Kidney tubule cell (primary cell): Measurements from ENCODE around the gene ATF6B.

Source experiments
- DNase-seq: peaks from one replicate; pipeline ENCODE4 v3.0.0-alpha.2; 2018; ENCODE audit warnings: low spot score

The ATF6B gene

DNA sequence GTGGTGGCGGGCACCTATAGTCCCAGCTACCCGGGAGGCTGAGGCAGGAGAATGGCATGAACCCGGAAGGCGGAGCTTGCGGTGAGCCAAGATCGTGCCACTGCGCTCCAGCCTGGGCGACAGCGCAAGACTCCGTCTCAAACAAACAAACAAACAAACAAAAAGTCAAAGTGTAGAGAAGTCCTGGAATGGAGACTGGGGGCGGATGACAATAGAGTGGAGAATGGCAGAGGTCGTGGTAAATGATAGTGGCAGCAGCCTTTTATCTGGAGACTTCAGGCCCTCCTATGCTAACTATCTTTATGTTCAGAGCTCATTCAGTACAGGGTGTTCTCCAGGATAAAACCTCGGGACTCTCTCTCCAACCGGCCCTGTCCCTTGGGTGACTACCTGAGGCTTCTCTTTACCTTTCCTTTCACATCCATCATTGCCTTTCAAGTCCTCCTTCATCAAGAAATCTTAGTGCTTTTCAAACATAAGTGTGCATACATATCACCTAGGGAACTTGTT is 3.4 kb upstream of the ATF6B start:
- DNase-seq = no peak

- no peak for DNase-seq
Measured at GRCh38 chr6:32129297-32130088, 1.4 kb upstream of the ATF6B start.

DNA sequence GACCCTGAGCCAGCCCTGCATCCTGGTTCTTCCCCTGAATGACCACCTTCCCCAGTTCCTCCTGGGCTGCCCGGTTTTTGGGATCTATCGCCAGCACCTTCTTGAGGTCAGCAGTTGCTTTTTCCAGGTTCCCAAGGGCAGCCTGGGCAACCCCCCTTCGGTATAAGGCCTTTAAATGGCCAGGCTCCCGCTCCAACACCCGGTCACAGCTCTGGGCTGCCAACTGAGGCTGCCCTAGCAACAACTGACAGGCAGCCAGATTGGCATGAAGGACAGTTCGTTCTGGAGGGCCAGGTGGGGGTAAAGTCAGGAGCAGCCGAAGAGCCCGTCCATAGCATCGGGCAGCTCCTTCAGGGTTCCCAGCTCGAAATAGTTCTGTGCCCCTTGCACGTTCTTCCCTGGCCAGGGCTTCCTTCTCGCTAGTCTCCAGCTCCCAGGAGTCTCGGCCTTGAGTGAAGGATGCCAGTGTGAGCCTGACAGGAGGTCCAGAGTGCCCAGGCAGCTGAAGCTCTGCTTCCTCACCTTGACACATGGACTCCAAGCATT is 778 bp upstream of the ATF6B start:
- no peak for DNase-seq

DNA sequence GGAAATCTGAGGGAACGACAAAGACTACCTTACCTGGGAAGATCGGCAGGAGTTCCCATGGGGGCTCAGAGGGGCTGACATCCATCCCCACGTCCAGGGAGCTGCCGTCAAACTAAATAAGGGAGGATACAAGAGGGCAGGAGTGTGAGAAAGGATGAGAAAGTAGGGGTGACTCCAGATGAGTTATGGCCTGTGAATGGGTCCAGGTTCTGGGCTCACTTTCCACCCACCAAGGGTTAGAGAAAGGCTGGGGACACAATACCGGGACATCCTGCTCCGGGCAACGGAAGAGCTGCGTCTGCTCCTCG is 683 bp downstream of the ATF6B start:
- DNase-seq = no peak

GRCh38 chr6:32126880-32127279 is 1.2 kb downstream of the ATF6B start:
- peak; percentile 43 for DNase-seq

DNA sequence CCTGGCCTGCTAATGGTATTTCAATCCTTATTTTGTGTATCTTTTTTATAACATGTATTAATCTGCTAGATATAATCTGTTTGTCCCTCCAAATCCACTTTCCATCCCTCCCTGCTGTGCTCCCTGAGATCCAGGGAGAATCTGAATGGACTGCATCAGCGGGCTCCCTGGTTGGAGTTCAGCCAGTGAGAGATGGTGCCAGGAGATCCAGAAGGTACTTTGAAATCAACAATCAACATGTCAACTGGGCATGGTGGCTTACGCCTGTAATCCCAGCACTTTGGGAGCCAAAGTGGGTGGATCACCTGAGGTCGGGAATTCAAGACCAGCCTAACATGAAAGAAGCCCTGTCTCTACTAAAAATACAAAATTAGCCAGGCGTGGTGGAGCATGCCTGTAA is 4.4 kb downstream of the ATF6B start:
- no peak for DNase-seq

- DNase-seq = no peak
Measured at GRCh38 chr6:32120573-32121059, 7.4 kb downstream of the ATF6B start.

DNA sequence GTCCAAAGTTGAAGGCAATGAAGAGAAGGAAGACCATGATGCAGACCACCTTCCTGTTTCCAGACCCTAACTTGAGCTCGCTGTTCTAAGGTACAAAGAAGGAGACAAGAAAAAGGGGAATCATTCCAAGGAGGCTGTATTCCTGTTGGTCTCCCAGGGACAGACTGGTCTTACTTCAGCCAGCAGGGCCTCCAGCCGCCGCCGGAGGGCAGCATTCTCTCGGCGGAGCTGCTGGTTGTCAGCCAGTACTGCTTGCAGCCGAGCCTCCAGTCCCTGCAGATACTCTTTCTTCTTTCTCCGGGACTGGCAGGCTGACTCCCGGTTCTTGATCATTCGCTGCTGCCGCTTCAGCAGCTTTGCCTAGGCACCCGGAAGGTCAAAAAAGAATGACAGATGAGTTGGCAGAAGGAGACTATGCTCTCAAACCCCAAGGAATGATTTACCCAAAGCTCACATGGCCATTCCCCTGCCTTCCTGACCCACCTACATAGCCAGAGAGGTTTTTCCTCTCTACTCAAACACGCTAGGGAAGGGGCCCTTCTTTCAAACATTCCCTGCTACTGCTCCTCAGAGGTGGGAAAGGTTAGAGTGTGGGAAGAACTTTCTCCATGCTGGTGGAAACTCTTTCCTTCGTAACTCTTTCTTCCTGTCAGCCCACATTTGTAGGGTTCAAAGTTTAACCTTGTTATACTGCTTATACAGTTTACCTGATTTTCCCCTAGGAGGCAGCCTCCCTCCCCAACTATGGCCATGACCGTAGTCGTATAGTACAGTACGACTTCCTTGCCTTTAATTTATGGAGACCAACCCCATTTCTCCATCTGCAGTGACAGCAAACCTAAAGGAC is 9.0 kb downstream of the ATF6B start:
- DNase-seq = peak; percentile 86

DNA sequence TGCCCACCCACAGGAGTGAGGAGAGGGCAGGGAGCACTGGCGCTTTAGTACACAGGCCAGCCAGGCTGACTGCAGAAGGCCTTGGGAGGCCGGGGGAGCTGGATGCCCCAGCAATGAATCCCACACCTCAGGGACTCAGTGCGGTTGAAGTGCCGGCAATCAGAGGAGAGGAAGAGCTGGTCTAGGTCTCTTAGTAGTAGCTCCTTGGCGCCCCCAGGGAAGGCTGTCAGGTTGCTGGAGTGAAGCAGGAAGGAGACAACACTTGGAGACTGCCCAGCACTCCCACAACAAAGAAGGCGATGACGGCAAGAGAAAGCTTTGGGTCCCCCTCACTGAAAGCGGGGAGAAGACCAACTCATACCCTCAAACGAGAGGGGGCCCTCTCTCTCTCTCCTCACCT is 10.6 kb downstream of the ATF6B start:
- DNase-seq = no peak

- no peak for DNase-seq
Measured at GRCh38 chr6:32116674-32117073, 11.4 kb downstream of the ATF6B start.

DNA sequence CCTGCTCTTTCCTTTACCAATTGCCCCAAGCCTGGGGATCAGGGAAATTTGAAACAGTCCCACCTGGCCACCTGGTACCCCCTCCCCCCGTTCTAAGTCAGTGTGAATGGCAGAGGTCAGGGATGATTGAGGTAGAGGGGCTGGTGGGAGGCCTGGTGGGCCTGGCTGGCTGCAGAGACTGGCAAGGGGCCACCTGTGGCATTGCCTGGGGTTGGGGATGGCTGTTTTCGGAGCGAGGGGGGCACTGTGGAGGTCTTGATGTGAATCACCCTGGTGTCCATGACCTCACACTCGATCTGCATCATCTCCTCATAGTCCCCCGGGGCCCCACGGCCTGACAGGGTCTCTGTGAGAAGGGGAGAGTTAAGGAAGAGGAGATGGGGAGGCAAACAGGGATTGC is 12.4 kb downstream of the ATF6B start:
- no peak for DNase-seq

DNA sequence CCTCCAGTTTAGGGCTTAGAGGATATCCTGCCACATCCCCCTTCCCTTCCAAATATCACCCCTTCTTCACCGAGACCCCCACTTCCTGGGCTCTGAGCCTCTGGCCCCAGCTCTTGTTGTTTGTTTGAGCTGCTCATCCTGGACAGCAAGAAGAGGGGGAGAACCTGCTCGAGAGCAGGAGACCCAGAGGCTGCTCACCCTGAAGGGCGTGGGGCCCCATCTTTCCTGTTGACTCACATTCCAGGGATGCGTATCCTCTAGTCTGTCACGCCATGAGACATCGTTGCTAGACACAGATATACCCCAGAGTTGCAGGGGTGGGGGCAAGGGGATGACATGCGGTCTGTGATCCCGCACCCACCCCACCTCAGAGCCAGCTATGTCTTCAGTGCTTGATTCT is 13.2 kb downstream of the ATF6B start:
- no peak for DNase-seq

DNA sequence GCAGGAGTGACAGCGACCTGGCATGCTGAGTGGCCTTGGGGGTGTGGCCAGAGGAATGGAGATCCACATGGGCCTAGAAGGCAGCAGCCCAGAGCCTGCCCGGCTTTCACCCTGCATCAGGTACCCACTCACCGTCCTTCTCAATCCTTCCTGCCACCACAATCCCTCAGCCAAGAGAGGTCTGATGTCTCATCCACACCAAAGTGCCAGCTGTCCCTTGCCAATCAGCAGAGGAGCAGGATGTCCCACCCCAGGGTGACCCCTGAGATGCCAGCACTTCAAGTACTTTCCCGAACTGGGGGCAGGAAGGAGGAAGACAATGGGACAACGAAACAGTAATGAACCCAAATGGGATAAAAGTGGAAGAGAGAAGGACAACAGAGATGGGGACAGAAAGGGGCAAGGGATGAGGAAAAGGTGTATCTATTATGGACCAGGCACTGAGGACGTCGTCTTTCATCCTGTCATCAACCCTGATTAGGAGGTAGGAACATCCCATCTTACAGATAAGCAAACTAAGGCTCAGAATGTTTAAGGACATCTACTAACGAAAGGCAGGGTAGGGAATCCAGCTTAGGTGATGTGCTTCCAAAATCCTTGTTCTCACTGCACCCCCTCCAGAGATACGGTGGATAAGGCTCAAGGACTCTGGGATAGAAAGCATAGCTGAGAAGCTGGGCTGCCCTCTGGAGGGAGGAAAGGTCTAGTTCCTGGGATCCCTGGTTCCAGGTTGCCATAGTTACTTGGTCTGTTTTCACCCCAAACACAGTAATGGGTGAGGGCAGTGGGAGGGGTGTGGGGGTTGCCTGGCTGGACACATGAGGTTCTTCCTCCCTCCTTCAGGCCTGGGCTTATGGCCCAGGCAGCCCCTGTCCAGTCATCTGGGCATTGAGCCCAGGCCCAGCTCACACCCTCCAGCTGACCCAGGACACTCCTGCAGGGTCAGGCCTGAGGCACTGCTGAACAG is 14.4 kb downstream of the ATF6B start:
- peak; percentile 63 for DNase-seq

DNA sequence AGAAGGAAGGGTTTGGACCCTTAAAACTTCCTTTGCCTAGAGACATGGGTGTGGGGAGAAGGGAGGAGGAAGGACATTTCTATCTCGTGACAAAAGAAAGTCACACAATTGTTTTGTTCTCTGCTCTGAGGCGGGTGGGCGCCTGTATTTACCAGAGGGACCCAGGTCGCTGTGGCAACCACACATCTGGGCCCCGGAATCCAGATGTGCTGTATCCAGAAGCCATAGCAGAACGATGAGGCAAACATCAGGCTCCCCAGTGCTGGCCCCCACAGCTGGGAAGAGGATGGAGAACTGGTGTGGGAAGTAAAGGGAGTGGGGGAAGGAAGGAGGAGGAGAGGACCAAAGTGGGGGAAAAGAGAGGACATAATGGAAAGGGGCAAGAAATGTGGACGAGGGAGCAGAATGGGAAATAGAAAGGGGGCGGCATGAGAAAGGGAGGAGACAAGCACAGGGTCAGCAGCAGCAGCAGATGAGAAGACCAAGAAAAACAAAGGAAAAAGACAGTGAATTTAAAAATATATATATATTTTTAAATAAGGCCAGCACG is 15.5 kb downstream of the ATF6B start:
- DNase-seq = no peak

DNA sequence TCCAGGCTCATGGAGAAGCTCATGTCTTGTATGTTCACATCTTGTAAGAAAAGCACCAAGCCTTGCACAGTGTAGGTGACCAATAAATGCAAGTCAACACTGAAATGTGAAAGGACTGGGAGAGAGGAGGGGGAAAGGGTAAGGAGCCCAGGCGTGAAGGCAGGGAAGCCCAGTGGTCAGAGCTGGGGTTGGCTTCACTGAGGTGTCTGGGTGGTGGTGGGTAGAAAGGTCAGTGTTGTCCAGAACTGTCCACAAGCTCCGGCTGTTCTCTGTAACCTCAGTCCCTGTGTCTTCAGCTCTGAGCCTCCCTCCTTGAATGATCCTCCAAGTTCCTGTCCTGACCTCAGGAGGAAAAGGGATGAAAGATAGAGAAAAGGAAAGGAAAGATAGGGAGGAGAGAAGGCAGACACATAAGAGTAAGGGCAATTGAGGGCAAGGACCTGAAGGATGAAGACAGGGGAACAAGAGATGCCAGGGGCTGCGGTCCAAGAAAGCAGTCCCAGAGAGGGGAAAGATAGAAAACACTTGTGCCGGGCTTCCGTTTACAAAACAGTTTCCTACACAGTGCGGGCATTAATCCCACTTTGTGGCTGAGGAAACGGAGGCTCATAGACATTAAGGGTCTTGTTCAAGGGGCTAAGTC is 16.5 kb downstream of the ATF6B start:
- DNase-seq = no peak

- no peak for DNase-seq
Measured at GRCh38 chr6:32110632-32111031, 17.4 kb downstream of the ATF6B start.

- DNase-seq = no peak
Measured at GRCh38 chr6:32109765-32110160, 18.3 kb downstream of the ATF6B start.

GRCh38 chr6:32109114-32109764 is 18.8 kb downstream of the ATF6B start, which contains the start of gene TNXB:
TSS of gene TNXB (minus strand) at chr6:32109338. CDS start at chr6:32098198, 11,140 bp downstream.
- DNase-seq = no peak

GRCh38 chr6:32108727-32109113 is 19.3 kb downstream of the ATF6B start:
- no peak for DNase-seq

DNA sequence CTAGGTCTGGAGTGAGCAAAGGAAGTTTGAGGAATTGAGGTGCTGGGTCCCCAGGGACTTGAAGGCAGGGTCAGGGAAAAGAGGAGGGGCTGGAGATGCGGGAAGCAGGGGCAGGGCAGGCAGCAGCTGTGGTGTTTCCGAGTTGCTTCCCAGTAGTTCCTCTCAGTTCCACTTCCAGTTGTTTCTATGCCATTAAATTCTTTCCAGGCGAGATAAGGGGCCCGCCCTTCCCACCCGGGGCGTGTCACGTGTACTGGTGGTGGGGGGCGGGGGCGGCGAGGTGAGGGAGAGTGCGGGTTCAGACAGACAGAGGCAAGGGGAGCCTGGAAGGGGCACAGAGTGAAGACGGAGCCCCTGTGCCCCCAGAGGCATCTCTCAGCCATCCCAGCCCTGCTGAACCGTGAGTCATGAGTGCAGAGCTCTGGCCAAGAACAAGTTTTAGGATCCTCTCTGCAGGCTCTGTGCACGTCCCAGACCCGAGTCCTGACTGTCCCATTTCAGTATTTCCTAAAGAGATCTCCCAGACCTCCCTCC is 19.9 kb downstream of the ATF6B start:
- DNase-seq = no peak
